Omental fat pad (tissue), 4 donors: ENCODE data around the gene JAK1. TPM values are rescaled to one million over a fixed set of nuclear protein-coding genes. Genes with fewer than 3 reads are reported as not detected.
"Not testable (repeated sequence)": the region's sequence is repeated elsewhere in the genome, so short reads cannot be mapped to it uniquely, and the experiment has no call there.

Experiments used
- ATAC-seq: fragments of 150-250 bp; one replicate; pipeline ENCODE4 v1.9.1; 2016; ENCODE audit warnings: mild to moderate bottlenecking, moderate library complexity; ENCODE audit not compliant: low FRiP score
- DNase-seq: peaks from one replicate; pipeline ENCODE4 v3.0.0-alpha.2; 2019; ENCODE audit warnings: low spot score
- CTCF ChIP-seq, 3 donors: fragments of 450-650 bp; IDR thresholded peaks; one replicate each; pipeline ENCODE4 v1.5.1; 2016 to 2017; ENCODE audit warnings: antibody characterized with exemption in 3 of 3, mild to moderate bottlenecking in 3 of 3, moderate library complexity in 2 of 3
- total RNA-seq, 4 donors: library from RNA; depleted of rRNA; stranded (reverse); fragments of >200 nt; gene quantifications; one replicate each; pipeline ENCODE4 v1.1.0, GENCODE V29; 2016

The JAK1 gene
- total RNA-seq, 4 donors from 2014 or later: 175 to 303 (median 204) TPM

- no peak for TF ChIP-seq CTCF (IDR thresholded peaks at IDR 0.05)
- ATAC-seq (no peak), DNase-seq (no peak)
These were observed 36.9 kb upstream of the JAK1 start for GRCh38 chr1:65003316-65003664.

- ATAC-seq (peak; percentile 86), DNase-seq (peak; percentile 93)
- no peak for TF ChIP-seq CTCF (IDR thresholded peaks at IDR 0.05)
These were observed 36.4 kb upstream of the JAK1 start for GRCh38 chr1:65002508-65003315.

GRCh38 chr1:65002156-65002507, 35.8 kb upstream of the JAK1 start:
- DNase-seq: no peak
- TF ChIP-seq CTCF (IDR thresholded peaks at IDR 0.05): no peak
- ATAC-seq: peak; percentile 2

GRCh38 chr1:65001231-65001792, 35.0 kb upstream of the JAK1 start:
- peak; percentile 69 for DNase-seq
- no peak for TF ChIP-seq CTCF (IDR thresholded peaks at IDR 0.05)
- peak; percentile 80 for ATAC-seq

GRCh38 chr1:64998425-64998948, 32.1 kb upstream of the JAK1 start:
- ATAC-seq, DNase-seq: not testable (repeated sequence)

GRCh38 chr1:64996541-64997257, 30.4 kb upstream of the JAK1 start:
- ATAC-seq: no peak
- no peak for TF ChIP-seq CTCF (IDR thresholded peaks at IDR 0.05)
- no peak for DNase-seq

GRCh38 chr1:64995316-64995715, 29.0 kb upstream of the JAK1 start:
- TF ChIP-seq CTCF (IDR thresholded peaks at IDR 0.05): no peak
- DNase-seq (no peak), ATAC-seq (no peak)
